HCT116 (cell line): Measurements from ENCODE around the gene SIK1.
"Not testable (repeated sequence)": the region's sequence is repeated elsewhere in the genome, so short reads cannot be mapped to it uniquely, and the experiment has no call there.

Experiments
- ATF3 ChIP-seq: IDR thresholded peaks from 2 replicates; pipeline ENCODE4 v1.6.1; 2012
- CTCF ChIP-seq, 3 experiments: fragments of 200-600 bp in 1 of 3; sonication (generic) in 1 of 3; IDR thresholded peaks in 2 of 3; conservative IDR thresholded peaks in 1 of 3; 2 replicates each; pipeline ENCODE4 v1.5.1; 2012 to 2017; ENCODE audit warnings: low read depth in 2 of 3, low read length in 2 of 3, antibody characterized with exemption in 1 of 3, borderline replicate concordance in 1 of 3, control low read depth in 1 of 3, mild to moderate bottlenecking in 1 of 3, mixed read lengths in 1 of 3, mixed run types in 1 of 3, moderate library complexity in 1 of 3; ENCODE audit not compliant: insufficient read depth in 1 of 3
- EGR1 ChIP-seq: IDR thresholded peaks from 2 replicates; pipeline ENCODE4 v1.6.1; 2012; ENCODE audit warnings: low read depth
- ELF1 ChIP-seq: IDR thresholded peaks from 2 replicates; pipeline ENCODE4 v1.6.1; 2012; ENCODE audit warnings: low read depth, borderline replicate concordance
- POLR2A ChIP-seq: IDR thresholded peaks from 2 replicates; pipeline ENCODE4 v1.7.0; 2011; ENCODE audit warnings: borderline replicate concordance; ENCODE audit not compliant: insufficient read depth, insufficient read length; ENCODE audit errors: extremely low read depth
- POLR2AphosphoS5 ChIP-seq: IDR thresholded peaks from 2 replicates; pipeline ENCODE4 v1.6.1; 2011; ENCODE audit warnings: mild to moderate bottlenecking, low read depth, low read length, moderate library complexity
- RAD21 ChIP-seq: IDR thresholded peaks from 2 replicates; pipeline ENCODE4 v1.6.1; 2012; ENCODE audit warnings: low read depth, mild to moderate bottlenecking
- REST ChIP-seq: IDR thresholded peaks from 2 replicates; pipeline ENCODE4 v1.6.1; 2012; ENCODE audit warnings: low read depth
- SIN3A ChIP-seq: IDR thresholded peaks from 2 replicates; pipeline ENCODE4 v1.6.1; 2012; ENCODE audit warnings: low read depth
- YY1 ChIP-seq: IDR thresholded peaks from 2 replicates; pipeline ENCODE4 v1.6.1; 2011; ENCODE audit warnings: low read length, low read depth, moderate library complexity, mild to moderate bottlenecking; ENCODE audit not compliant: insufficient replicate concordance; ENCODE audit errors: extremely low read depth
- ZFX ChIP-seq: fragments of 450-650 bp; IDR thresholded peaks from 2 replicates; pipeline ENCODE4 v1.6.1; 2017
- ZNF274 ChIP-seq: fragments of 200-500 bp; sonication (Bioruptor generic); IDR thresholded peaks from 2 replicates; pipeline ENCODE4 v1.6.1; 2014; ENCODE audit warnings: mild to moderate bottlenecking, low read depth, low read length, inconsistent platforms

- TF ChIP-seq CTCF (IDR thresholded peaks at IDR 0.05 in 2 of 3, conservative IDR thresholded peaks at IDR 0.05 in 1 of 3; ENCODE audit: borderline replicate concordance in 1 of 3, insufficient read depth in 1 of 3, low read depth in 2 of 3, low read length in 2 of 3); RAD21; POLR2A; REST; POLR2AphosphoS5; EGR1; ELF1; ZFX; YY1; ATF3; SIN3A; ZNF274: not testable (repeated sequence)
These were observed 27.2 kb upstream of the SIK1 start for GRCh38 chr21:43454176-43454575.
